NT2/D1 (cell line): ENCODE results near the gene JOSD2.

Experiments
- YY1 ChIP-seq: IDR thresholded peaks from 2 replicates; pipeline ENCODE4 v1.6.1; 2011; ENCODE audit not compliant: insufficient read length, insufficient read depth
- ZNF274 ChIP-seq: IDR thresholded peaks from 2 replicates; pipeline ENCODE4 v1.6.1; 2011; ENCODE audit warnings: mild to moderate bottlenecking, low read depth, low read length

GRCh38 chr19:50558039-50558438 lies 47.0 kb upstream of the JOSD2 start:
- no peak for TF ChIP-seq YY1
- no peak for TF ChIP-seq ZNF274
